OCI-M2 (cell line): ENCODE results near the gene DOCK2.
"Not testable (repeated sequence)": the region's sequence is repeated elsewhere in the genome, so short reads cannot be mapped to it uniquely, and the experiment has no call there.

ENCODE experiments used
- DNase-seq: peaks from one replicate; lab custom pipeline; 2025; ENCODE audit not compliant: unreplicated experiment; lab: John Stamatoyannopoulos, UW

Gene DOCK2

DNA sequence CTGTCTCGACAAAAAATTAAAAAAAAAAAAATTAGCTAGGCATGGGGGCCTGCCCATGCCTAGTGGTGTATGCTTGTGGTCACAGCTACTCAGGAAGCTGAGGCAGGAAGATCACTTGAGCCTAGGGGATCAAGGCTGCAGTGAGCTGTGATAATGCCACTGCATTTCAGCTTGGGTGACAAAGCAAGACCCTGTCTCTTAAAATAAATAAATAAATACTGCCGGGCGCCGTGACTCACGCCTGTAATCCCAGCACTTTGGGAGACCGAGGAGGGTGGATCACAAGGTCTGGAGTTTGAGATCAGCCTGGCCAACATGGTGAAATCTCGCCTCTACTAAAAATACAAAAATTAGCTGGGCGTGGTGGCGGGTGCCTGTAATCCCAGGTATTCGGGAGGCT, 115.5 kb downstream of the DOCK2 start:
- DNase-seq, result not testable (repeated sequence)

GRCh38 chr5:169753795-169754194, 116.7 kb downstream of the DOCK2 start:
- DNase-seq, result no peak

DNA sequence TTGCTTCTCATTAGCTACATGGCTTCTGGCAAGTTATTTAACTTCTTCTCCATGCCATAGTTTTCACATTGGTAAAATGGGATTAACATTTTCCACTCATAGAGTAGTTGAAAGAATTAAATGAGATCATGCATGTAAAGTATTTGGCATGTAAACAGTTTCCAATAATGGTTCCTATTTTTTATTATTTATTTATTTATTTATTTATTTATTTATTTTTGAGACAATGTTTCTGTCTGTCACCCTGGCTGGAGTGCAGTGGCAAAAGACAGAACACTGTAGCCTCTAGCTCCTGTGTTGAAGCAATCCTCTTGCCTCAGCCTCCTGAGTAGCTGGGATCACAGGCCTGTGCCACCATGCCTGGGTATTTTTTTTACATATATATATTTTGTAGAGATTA, 117.7 kb downstream of the DOCK2 start:
- DNase-seq, result no peak

- no peak for DNase-seq
Observed at GRCh38 chr5:169756071-169756765, 119.1 kb downstream of the DOCK2 start.

GRCh38 chr5:169757016-169757415, 119.9 kb downstream of the DOCK2 start:
- no peak for DNase-seq

DNA sequence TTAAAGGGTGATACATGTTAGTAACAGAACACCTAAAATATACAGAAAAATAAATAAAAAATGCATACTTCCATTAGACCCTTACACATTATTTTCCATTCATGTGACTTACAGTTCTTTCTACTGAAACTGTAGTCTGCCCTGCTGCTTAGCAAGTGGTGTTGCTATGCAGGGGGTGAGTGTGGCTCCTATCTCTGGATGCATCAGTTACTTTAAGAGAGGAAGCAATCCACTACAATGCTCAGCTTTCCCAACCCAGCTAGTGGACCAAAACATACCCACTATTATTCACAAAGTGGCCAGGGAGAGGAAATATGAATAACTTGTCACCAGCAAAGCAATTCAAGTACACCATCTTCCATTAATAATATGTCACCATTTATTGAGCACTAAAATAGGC, 121.8 kb downstream of the DOCK2 start:
- no peak for DNase-seq

GRCh38 chr5:169760229-169760628, 123.2 kb downstream of the DOCK2 start:
- DNase-seq, result no peak

- DNase-seq, result no peak
Observed at GRCh38 chr5:169762338-169763095, 125.4 kb downstream of the DOCK2 start.

GRCh38 chr5:169763376-169764017, 126.4 kb downstream of the DOCK2 start:
- DNase-seq, result no peak

- no peak for DNase-seq
Observed at GRCh38 chr5:169764018-169764378, 126.9 kb downstream of the DOCK2 start.

DNA sequence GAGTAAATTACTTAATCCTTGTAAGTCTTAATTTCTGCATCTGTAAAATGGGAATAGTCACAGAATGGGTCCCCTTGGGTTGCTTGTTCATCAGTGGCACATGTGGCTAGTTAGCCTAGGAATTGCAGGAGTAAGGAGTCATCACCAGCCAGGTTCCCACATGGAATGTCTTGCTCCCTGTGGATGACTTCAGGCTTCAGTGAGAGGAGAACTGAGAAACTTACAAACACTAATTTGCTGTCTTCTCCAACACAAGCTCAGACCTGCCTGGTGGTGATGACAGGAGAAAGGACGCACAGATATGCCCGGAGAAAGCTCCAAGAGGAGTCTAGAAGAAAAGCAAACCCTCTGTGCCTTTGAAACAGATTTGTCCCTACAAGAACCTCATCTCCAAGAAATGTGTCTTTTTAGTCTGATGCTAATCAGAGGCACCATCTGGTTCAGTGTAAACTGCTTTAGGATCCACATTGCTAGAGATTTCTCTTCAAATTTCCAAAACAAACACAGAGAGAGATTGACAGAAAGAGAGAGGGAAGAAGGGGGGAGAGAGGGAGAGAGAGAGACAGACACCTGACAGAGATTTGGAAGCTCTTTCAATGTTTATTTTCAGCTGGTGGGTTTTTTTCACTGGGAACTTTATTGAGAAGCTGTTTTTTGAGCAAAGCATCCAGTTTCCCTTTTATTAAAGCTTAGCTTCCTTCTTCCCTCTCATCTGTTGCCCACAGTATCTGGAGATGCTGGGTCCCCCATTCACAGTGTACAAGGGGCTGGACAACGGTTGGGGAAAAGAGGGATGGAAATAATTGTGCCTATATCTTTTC, 128.3 kb downstream of the DOCK2 start:
- DNase-seq, result no peak

GRCh38 chr5:169766943-169767342, 129.9 kb downstream of the DOCK2 start:
- not testable (repeated sequence) for DNase-seq

DNA sequence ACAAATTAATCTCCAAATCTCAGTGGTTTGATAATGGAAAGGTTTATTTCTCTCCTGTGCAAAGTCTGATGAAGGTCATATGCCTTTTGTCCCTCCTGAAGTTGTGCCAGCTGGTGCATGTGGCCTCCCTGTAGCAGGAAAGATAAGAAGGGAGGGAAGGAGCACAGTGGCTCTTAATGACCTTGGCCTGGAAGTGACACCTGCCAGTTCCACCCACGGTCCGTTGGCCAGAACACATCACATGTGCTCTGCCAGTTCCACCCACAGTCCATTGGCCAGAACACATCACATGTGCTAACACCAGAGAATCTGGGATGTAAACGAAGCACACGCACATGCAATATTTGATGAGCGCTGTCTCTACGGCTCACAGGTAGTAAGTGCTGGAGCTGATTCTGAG, 130.9 kb downstream of the DOCK2 start:
- no peak for DNase-seq

GRCh38 chr5:169768416-169768815, 131.3 kb downstream of the DOCK2 start:
- DNase-seq, result no peak

GRCh38 chr5:169770109-169770508, 133.0 kb downstream of the DOCK2 start:
- no peak for DNase-seq

GRCh38 chr5:169772256-169772655, 135.2 kb downstream of the DOCK2 start:
- DNase-seq, result no peak

DNA sequence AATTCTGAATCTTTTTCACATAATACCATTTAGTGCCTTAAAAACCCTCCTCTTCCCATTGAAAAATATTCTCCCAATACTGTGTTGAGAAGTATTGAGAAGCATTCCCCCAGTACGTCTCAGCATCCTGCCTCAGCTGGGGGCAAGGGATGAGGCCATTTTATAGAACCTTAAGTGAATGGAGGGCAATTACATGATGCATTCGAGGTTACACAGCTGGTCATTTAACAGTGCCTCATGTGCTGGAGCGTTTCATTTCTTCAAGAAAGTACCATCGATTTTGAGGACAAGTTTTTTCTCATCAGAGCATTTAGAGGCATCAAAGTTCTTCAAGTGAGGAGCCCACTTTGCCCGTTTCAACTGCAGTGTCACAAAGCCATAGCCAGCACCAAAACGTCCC, 135.6 kb downstream of the DOCK2 start:
- no peak for DNase-seq

DNA sequence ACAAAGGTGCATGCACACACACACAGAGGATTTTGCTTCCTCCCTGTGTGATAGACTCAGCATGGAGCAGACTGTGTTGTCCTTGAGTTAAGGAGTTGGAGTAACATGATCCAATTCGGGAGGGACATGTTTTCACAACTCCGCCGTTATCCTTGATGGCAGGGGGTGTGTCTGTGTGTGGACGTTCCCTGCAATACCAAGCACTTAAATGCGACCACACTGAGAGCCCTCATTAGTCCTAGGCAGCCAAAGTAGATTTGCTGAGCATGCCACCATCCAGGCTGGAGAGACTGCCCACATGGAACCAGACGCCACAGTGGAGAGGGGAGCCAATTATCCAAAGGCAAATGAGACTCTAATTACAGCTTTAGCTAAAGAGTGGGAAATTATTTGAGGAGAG, 140.1 kb downstream of the DOCK2 start:
- no peak for DNase-seq

DNA sequence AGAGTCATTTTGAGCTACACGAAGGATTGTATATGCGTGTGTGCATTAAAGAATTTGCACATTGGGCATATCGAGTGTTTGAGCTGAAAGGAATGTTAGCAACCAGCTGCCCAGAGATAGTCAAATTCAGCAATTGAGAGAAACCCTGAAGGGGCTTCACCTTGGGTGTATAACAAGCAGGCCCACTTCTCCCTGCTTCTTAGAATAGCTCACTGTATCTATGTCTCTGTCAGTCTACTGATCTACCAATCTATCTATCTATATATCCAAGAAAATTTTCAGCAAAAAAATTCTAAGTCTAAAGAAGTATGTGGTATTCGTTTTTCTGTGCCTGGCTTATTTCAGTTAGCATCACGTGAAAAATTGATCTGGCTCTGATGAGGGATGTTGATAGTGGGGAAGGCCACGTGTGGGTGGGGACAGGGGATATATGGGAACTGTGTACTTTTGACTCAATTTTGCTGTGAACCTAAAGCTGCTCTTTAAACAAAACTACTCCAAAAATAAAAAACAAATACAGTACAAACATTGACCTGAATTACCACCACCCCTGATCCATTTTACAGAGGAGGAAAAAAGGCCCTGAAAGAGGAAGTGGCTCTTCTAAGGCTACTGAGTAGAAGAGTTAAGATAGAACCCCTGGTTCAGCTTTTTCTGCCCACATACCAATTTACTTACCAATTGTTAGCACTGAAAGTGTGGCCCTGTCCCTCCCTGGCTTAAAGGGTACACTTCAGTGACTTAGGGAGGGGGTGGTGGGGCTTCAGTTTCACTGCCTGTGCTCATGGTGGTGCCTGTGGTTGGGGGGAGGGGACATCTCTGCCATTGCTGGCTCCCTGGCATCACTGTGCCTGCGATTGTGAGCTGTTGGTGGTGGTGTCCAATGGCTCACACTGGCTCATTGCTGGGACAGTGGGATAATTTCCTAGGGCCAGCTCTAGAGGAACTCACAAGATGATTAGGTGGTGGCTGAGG, 141.8 kb downstream of the DOCK2 start:
- DNase-seq, result no peak
